ENCODE data around the gene ALG3. TPM values are rescaled to one million over a fixed set of nuclear protein-coding genes. Genes with fewer than 3 reads are reported as not detected.

ALG3 gene
- polyA plus RNA-seq, 1 experiment = 35.6 TPM

DNA sequence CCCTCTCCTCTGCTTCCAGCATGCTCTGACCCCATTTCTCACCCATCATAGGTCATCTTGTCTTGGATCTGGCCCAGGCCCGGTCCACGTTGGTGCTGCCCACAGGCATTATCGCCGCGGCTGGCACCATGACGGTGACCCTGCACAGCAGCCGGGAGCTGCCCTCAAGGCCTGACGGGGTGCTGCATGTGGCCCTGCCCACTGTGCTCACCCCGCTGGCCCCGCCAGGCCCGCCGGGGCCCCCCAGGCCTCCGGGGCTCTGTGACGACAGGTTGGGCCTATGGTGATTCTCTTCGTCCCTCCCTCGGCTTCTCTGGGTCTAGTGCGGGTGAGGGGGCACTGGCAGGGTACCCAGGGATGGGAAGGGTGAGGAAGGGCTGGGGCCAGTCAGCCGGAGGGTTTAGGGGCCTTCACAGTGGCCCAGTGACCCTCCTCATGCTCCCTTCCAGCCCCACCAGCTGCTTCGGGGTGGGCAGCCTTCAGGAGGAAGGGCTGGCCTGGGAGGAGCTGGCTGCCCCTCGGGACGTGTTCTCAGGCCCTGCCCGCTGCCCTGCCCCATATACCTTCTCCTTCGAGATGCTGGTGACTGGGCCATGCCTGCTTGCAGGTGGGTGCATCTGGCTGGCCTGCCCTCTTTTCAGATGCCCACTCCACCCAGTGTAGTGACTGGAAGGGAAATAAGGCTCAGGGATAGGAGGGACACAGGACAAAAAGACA, 15.5 kb downstream of the ALG3 start:
- H3K27me3 ChIP-seq (ENCODE audit: control insufficient read depth, insufficient read depth, low read length) = peaks cover 50% of the 10 kb centered on the region
- DNase-seq (ENCODE audit: low read depth, low spot score) = no peak
- H3K9me3 ChIP-seq (ENCODE audit: control insufficient read depth, insufficient read depth, low read length) = no peaks in the 10 kb centered on the region; the same call in 1 of the 2 replicates
- TF ChIP-seq, protein P1, sequence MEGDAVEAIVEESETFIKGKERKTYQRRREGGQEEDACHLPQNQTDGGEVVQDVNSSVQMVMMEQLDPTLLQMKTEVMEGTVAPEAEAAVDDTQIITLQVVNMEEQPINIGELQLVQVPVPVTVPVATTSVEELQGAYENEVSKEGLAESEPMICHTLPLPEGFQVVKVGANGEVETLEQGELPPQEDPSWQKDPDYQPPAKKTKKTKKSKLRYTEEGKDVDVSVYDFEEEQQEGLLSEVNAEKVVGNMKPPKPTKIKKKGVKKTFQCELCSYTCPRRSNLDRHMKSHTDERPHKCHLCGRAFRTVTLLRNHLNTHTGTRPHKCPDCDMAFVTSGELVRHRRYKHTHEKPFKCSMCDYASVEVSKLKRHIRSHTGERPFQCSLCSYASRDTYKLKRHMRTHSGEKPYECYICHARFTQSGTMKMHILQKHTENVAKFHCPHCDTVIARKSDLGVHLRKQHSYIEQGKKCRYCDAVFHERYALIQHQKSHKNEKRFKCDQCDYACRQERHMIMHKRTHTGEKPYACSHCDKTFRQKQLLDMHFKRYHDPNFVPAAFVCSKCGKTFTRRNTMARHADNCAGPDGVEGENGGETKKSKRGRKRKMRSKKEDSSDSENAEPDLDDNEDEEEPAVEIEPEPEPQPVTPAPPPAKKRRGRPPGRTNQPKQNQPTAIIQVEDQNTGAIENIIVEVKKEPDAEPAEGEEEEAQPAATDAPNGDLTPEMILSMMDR (IDR thresholded peaks at IDR 0.05; ENCODE audit: low read depth, low read length) = no peak
- CTCF ChIA-PET = no interaction called here
- POLR2A ChIA-PET = interaction anchor here (0.6 kb wide), 1 partner anchor 15 kb away, joined by 3 read pairs; no protein-coding TSS in a partner anchor
- no peak overlapping the region for H3K4me3 ChIP-seq (ENCODE audit: low read depth, low read length)
- H3K27ac ChIP-seq (ENCODE audit: low read depth, low read length) = no peak overlapping the region

DNA sequence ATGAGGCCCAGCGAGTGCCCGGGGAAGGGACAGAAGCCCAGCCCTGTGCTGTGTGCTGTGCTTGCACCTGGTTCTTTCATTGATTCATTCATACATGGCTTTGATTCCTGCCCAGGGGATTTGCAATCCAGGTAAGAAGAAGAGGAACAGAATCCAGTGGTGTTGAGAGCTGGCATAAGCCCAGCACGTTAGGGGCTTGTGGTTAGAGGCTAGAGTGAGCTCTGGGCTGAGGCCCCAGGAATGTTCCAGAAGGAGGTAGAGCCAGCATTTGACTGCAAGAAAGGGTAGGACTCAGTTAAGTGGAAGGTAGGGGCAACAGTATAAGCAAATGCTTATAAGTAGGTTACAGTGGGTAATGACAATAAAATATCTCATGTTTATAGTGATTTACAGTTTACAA, 17.1 kb downstream of the ALG3 start:
- TF ChIP-seq, protein P1 (IDR thresholded peaks at IDR 0.05; ENCODE audit: low read depth, low read length) = no peak
- no peak for DNase-seq (ENCODE audit: low read depth, low spot score)
- H3K9me3 ChIP-seq (ENCODE audit: control insufficient read depth, insufficient read depth, low read length) = no peaks in the 10 kb centered on the region; the same call in 1 of the 2 replicates
- no peak overlapping the region for H3K4me3 ChIP-seq (ENCODE audit: low read depth, low read length)
- no peak overlapping the region for H3K27ac ChIP-seq (ENCODE audit: low read depth, low read length)
- ChIA-PET POLR2A (no interaction called here), CTCF (interaction anchor here (1.8 kb wide), 1 partner anchor 18 kb away, joined by 4 read pairs; the partner anchor contains the start of gene EEF1AKMT4)
- peaks cover 55% of the 10 kb centered on the region for H3K27me3 ChIP-seq (ENCODE audit: control insufficient read depth, insufficient read depth, low read length)

- DNase-seq (ENCODE audit: low read depth, low spot score) = no peak
- ChIA-PET POLR2A (no interaction called here), CTCF (interaction anchor here (1.8 kb wide), 1 partner anchor 19 kb away, joined by 4 read pairs; the partner anchor contains the start of gene EEF1AKMT4)
- no peak overlapping the region for H3K27ac ChIP-seq (ENCODE audit: low read depth, low read length)
- H3K4me3 ChIP-seq (ENCODE audit: low read depth, low read length) = no peak overlapping the region
- H3K27me3 ChIP-seq (ENCODE audit: control insufficient read depth, insufficient read depth, low read length) = peaks cover 52% of the 10 kb centered on the region
- TF ChIP-seq, protein P1 (IDR thresholded peaks at IDR 0.05; ENCODE audit: low read depth, low read length) = no peak
- no peaks in the 10 kb centered on the region; the same call in 1 of the 2 replicates for H3K9me3 ChIP-seq (ENCODE audit: control insufficient read depth, insufficient read depth, low read length)
Measured at GRCh38 chr3:184230603-184231528, 17.9 kb downstream of the ALG3 start.

GRCh38 chr3:184230081-184230602, 18.6 kb downstream of the ALG3 start:
- DNase-seq (ENCODE audit: low read depth, low spot score) = no peak
- no peak overlapping the region for H3K4me3 ChIP-seq (ENCODE audit: low read depth, low read length)
- CTCF ChIA-PET = no interaction called here
- TF ChIP-seq, protein P1 (IDR thresholded peaks at IDR 0.05; ENCODE audit: low read depth, low read length) = no peak
- peaks cover 50% of the 10 kb centered on the region for H3K27me3 ChIP-seq (ENCODE audit: control insufficient read depth, insufficient read depth, low read length)
- H3K27ac ChIP-seq (ENCODE audit: low read depth, low read length) = no peak overlapping the region
- POLR2A ChIA-PET = no interaction called here
- no peaks in the 10 kb centered on the region; the same call in 1 of the 2 replicates for H3K9me3 ChIP-seq (ENCODE audit: control insufficient read depth, insufficient read depth, low read length)
